ENCODE results near the gene APOL6. TPM values are rescaled to one million over a fixed set of nuclear protein-coding genes. Genes with fewer than 3 reads are reported as not detected.
A peak's percentile ranks its signal among the peaks of the same experiment; 100 is the strongest.

APOL6 gene
- 4.8 TPM for total RNA-seq
- long read RNA-seq, full-length matches to known transcripts: 1 of 1 reads
- long read RNA-seq, partial matches to known transcripts: 0 of 1 reads
- long read RNA-seq, other reads (novel, unspliced or antisense): 0 of 1 reads

GRCh38 chr22:35648066-35649025, at the start of gene APOL6:
Gene APOL6 (plus strand): TSS chr22:35648446. CDS start chr22:35656426, 7,980 bp downstream.
- Histone ChIP-seq H3K27me3 (ENCODE audit: low read depth) (no peaks in the 10 kb centered on the region), H3K4me1 (peaks cover 38% of the 10 kb centered on the region), H3K27ac (replicated peaks) (peak within 1 kb of the TSS; percentile 89), H3K9me3 (replicated peaks) (peaks cover 6% of the 10 kb centered on the region), H3K36me3 (peaks cover 6% of the 10 kb centered on the region), H3K4me3 (peak within 1 kb of the TSS; percentile 72)
- no peak for TF ChIP-seq CTCF (IDR thresholded peaks at IDR 0.05; ENCODE audit: borderline replicate concordance)
- no peak for DNase-seq
- intact Hi-C loops (cut with micrococcal nuclease): no loop called here

DNA sequence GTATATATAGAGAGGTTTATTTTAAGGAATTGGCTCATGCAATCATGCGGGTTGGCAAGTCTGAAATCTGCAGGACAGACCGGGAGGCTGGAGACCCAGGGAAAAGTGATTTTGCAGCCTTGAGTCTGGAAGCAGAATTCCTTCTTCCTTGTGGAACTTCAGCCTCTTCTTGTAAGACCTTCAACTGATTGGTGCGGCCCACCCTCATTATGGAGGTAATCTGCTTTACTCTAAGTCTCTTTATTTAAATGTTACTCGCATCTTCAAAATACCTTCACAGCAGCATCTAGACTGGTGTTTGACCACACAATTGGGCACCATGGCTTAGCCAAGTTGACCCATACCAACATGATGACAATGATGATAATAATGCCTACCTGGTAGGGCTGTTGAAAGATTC, 48.9 kb upstream of the APOL6 start:
- Histone ChIP-seq H3K27ac (replicated peaks) (peak overlapping the region; percentile 90), H3K4me1 (peaks cover 61% of the 10 kb centered on the region)
- intact Hi-C loops (cut with micrococcal nuclease): no loop called here

GRCh38 chr22:35600476-35600875, 47.8 kb upstream of the APOL6 start:
- Histone ChIP-seq H3K27me3 (ENCODE audit: low read depth) (no peaks in the 10 kb centered on the region), H3K4me3 (no peak overlapping the region), H3K27ac (replicated peaks) (peak overlapping the region; percentile 90), H3K9me3 (replicated peaks) (no peaks in the 10 kb centered on the region), H3K4me1 (peaks cover 61% of the 10 kb centered on the region), H3K36me3 (no peaks in the 10 kb centered on the region)
- intact Hi-C loops (cut with micrococcal nuclease): no loop called here
- DNase-seq: no peak
- TF ChIP-seq CTCF (IDR thresholded peaks at IDR 0.05; ENCODE audit: borderline replicate concordance): no peak

More for the DNA sequence above, 48.9 kb upstream of the APOL6 start:
- Histone ChIP-seq H3K9me3 (replicated peaks) (no peaks in the 10 kb centered on the region), H3K27me3 (ENCODE audit: low read depth) (no peaks in the 10 kb centered on the region), H3K36me3 (no peaks in the 10 kb centered on the region), H3K4me3 (no peak overlapping the region)
- no peak for DNase-seq
- TF ChIP-seq CTCF (IDR thresholded peaks at IDR 0.05; ENCODE audit: borderline replicate concordance): no peak

DNA sequence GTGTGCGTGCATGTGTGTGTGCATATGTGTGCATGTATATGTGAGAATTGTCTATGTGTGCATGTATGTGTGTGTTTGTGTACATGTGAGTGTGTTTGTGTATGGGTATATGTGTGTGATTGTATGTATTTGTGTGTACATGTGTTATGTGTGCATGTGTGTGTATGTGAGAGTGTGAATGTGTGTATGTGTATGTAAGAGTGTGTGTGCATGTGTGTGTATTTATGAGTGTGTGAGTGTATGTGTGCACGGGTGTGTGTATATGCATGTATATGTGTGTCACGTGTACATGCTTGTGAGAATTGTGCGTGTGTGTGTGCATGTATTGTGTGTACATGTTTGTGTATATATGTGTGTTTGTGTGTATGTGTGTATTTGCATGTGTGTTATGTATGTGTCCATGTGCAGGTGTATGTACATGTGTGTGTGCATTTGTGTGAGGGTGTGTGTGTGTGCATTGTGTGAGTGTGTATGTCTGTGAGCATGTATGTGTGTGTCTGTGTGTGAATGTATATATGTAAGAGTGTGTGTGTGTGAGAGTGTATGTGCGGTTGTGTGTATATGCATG, 47.1 kb upstream of the APOL6 start:
- intact Hi-C loops (cut with micrococcal nuclease): no loop called here
- TF ChIP-seq CTCF (IDR thresholded peaks at IDR 0.05; ENCODE audit: borderline replicate concordance): no peak
- DNase-seq: no peak
- Histone ChIP-seq H3K4me1 (peaks cover 61% of the 10 kb centered on the region), H3K27me3 (ENCODE audit: low read depth) (no peaks in the 10 kb centered on the region), H3K27ac (replicated peaks) (no peak overlapping the region), H3K36me3 (no peaks in the 10 kb centered on the region), H3K9me3 (replicated peaks) (no peaks in the 10 kb centered on the region), H3K4me3 (no peak overlapping the region)

- intact Hi-C loops (cut with micrococcal nuclease): no loop called here
- no peaks in the 10 kb centered on the region for H3K36me3 ChIP-seq
- no peak for DNase-seq
- no peaks in the 10 kb centered on the region for H3K9me3 ChIP-seq (replicated peaks)
- TF ChIP-seq CTCF (IDR thresholded peaks at IDR 0.05; ENCODE audit: borderline replicate concordance): no peak
- peak overlapping the region; percentile 51 for H3K27ac ChIP-seq (replicated peaks)
- H3K4me3 ChIP-seq: no peak overlapping the region
- peaks cover 67% of the 10 kb centered on the region for H3K4me1 ChIP-seq
- H3K27me3 ChIP-seq (ENCODE audit: low read depth): no peaks in the 10 kb centered on the region
Observed at GRCh38 chr22:35601743-35602615, 46.3 kb upstream of the APOL6 start.

Data from left ventricle myocardium inferior (tissue), 1 donor.